ELF-1 (cell line): Measurements from ENCODE around the gene SLC13A2.
"Not testable (repeated sequence)": the region's sequence is repeated elsewhere in the genome, so short reads cannot be mapped to it uniquely, and the experiment has no call there.

ENCODE experiments used
- DNase-seq: peaks from one replicate; pipeline ENCODE4 v3.0.0-alpha.2; 2016; ENCODE audit warnings: low read depth, low spot score

Gene SLC13A2

GRCh38 chr17:28514561-28515002 lies 41.1 kb downstream of the SLC13A2 start:
- DNase-seq, result no peak

- DNase-seq, result no peak
Observed at GRCh38 chr17:28515518-28515917, 42.1 kb downstream of the SLC13A2 start.

- no peak for DNase-seq
Observed at GRCh38 chr17:28518132-28518531, 44.7 kb downstream of the SLC13A2 start.

GRCh38 chr17:28518578-28518977 lies 45.1 kb downstream of the SLC13A2 start:
- DNase-seq, result no peak

GRCh38 chr17:28519236-28519635 lies 45.8 kb downstream of the SLC13A2 start:
- DNase-seq, result no peak

- DNase-seq, result no peak
Observed at GRCh38 chr17:28520687-28521086, 47.2 kb downstream of the SLC13A2 start.

GRCh38 chr17:28521311-28522085 lies 48.1 kb downstream of the SLC13A2 start:
- DNase-seq, result peak; percentile 69

- DNase-seq, result not testable (repeated sequence)
Observed at GRCh38 chr17:28522281-28522680, 48.8 kb downstream of the SLC13A2 start.

- DNase-seq, result no peak
Observed at GRCh38 chr17:28523186-28523585, 49.7 kb downstream of the SLC13A2 start.

- DNase-seq, result no peak
Observed at GRCh38 chr17:28523876-28524275, 50.4 kb downstream of the SLC13A2 start.

GRCh38 chr17:28524476-28525424 lies 51.3 kb downstream of the SLC13A2 start:
- DNase-seq, result peak; percentile 54

- DNase-seq, result no peak
Observed at GRCh38 chr17:28526381-28526780, 52.9 kb downstream of the SLC13A2 start.

- no peak for DNase-seq
Observed at GRCh38 chr17:28527181-28527681, 53.8 kb downstream of the SLC13A2 start.

- DNase-seq, result no peak
Observed at GRCh38 chr17:28527859-28528258, 54.4 kb downstream of the SLC13A2 start.

GRCh38 chr17:28528327-28529012 lies 55.0 kb downstream of the SLC13A2 start:
- no peak for DNase-seq

- no peak for DNase-seq
Observed at GRCh38 chr17:28529013-28529400, 55.6 kb downstream of the SLC13A2 start.

- DNase-seq, result no peak
Observed at GRCh38 chr17:28530250-28530649, 56.8 kb downstream of the SLC13A2 start.

GRCh38 chr17:28530926-28531325 lies 57.5 kb downstream of the SLC13A2 start:
- no peak for DNase-seq

- no peak for DNase-seq
Observed at GRCh38 chr17:28532050-28532960, 58.9 kb downstream of the SLC13A2 start.

GRCh38 chr17:28533091-28533807 lies 59.8 kb downstream of the SLC13A2 start:
- no peak for DNase-seq
